Measurements from ENCODE around the gene ROBO1. TPM values are rescaled to one million over a fixed set of nuclear protein-coding genes. Genes with fewer than 3 reads are reported as not detected.

The ROBO1 gene
- total and polyA plus RNA-seq, 2 donors (not counting 3 experiments of a cell fraction or from before 2014, with no cell fraction given), result 5.9 to 14.2 TPM

- dilution Hi-C loops (cut with MboI; ENCODE audit: extremely low pct_ligation_motif_present, low sequenced_read_pairs) (no loop called here), intact Hi-C loops (cut with micrococcal nuclease) (no loop called here)
- Histone ChIP-seq H3K9me1 (replicated peaks; ENCODE audit: control insufficient read depth, extremely low read depth, insufficient read depth, low read length) (no peaks in the 10 kb centered on the region), H3K9me3 (replicated peaks; ENCODE audit: control insufficient read depth, insufficient read depth, low read length) (no peaks in the 10 kb centered on the region), H2AFZ (ENCODE audit: low read depth, low read length) (no peak overlapping the region), H3K4me1 (ENCODE audit: control insufficient read depth, extremely low read depth, insufficient read depth, low read length) (peaks cover 4% of the 10 kb centered on the region), H3K36me3 (ENCODE audit: control insufficient read depth in 2 of 2, extremely low read depth in 1 of 2, insufficient read depth in 2 of 2, low read length in 2 of 2) (no peaks in the 10 kb centered on the region), H4K20me1 (replicated peaks; ENCODE audit: control insufficient read depth, extremely low read depth, insufficient read depth, low read length) (no peaks in the 10 kb centered on the region), H3K27me3 (ENCODE audit: control insufficient read depth in 2 of 2, insufficient read depth in 2 of 2, low read length in 2 of 2) (no peaks in the 10 kb centered on the region), H3K4me2 (ENCODE audit: insufficient read depth, low read length) (no peak overlapping the region), H3K79me2 (ENCODE audit: control insufficient read depth, insufficient read depth, low read length) (no peaks in the 10 kb centered on the region), H3K9ac (replicated peaks; ENCODE audit: extremely low read depth, insufficient read depth, low read length) (no peak overlapping the region), H3K4me3 (replicated peaks in 1 of 3; ENCODE audit: insufficient read depth in 1 of 3, low read depth in 1 of 3, low read length in 3 of 3) (no peak overlapping the region), H3K27ac (ENCODE audit: insufficient read depth, low read depth, low read length) (no peak overlapping the region)
- POLR2A ChIA-PET, result no interaction called here
- FAIRE-seq (no peak), DNase-seq (ENCODE audit: low read depth, low spot score) (no peak)
- no TSS peak for BruUV-seq (replicated peaks)
- TF ChIP-seq JUN (IDR thresholded peaks at IDR 0.05; ENCODE audit: borderline replicate concordance, insufficient read depth, insufficient read length, low read depth) (no peak), POLR2AphosphoS5 (IDR thresholded peaks at IDR 0.05; ENCODE audit: insufficient read depth, low read depth, low read length) (no peak), EZH2 (IDR thresholded peaks at IDR 0.05; ENCODE audit: borderline replicate concordance, low read depth, low read length, severe bottlenecking) (no peak), MYC (IDR thresholded peaks at IDR 0.05; ENCODE audit: low read depth, low read length) (no peak), GATA2 (IDR thresholded peaks at IDR 0.05; ENCODE audit: insufficient read depth, insufficient read length, low read depth, low read length) (no peak), FOS (IDR thresholded peaks at IDR 0.05; ENCODE audit: borderline replicate concordance, insufficient read depth, low read length) (no peak), POLR2A (IDR thresholded peaks at IDR 0.05; ENCODE audit: low read depth, low read length) (no peak), CTCF (IDR thresholded peaks at IDR 0.05; ENCODE audit: extremely low read depth in 1 of 2, insufficient read depth in 1 of 2, low read depth in 1 of 2, low read length in 2 of 2) (no peak)
- TF ChIP-seq, protein P1, sequence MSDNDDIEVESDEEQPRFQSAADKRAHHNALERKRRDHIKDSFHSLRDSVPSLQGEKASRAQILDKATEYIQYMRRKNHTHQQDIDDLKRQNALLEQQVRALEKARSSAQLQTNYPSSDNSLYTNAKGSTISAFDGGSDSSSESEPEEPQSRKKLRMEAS (IDR thresholded peaks at IDR 0.05; ENCODE audit: insufficient read depth, insufficient read length), result no peak
- CTCF ChIA-PET, result no interaction called here
Measured at GRCh38 chr3:78995087-78995486, 772.7 kb downstream of the ROBO1 start.

Data from endothelial cell of umbilical vein (primary cell).